Measurements from ENCODE around the gene GPRC5D. TPM values are rescaled to one million over a fixed set of nuclear protein-coding genes. Genes with fewer than 3 reads are reported as not detected.

GPRC5D gene
- total RNA-seq, 4 donors from 2014 or later, result 0.48 TPM; not detected in 3

DNA sequence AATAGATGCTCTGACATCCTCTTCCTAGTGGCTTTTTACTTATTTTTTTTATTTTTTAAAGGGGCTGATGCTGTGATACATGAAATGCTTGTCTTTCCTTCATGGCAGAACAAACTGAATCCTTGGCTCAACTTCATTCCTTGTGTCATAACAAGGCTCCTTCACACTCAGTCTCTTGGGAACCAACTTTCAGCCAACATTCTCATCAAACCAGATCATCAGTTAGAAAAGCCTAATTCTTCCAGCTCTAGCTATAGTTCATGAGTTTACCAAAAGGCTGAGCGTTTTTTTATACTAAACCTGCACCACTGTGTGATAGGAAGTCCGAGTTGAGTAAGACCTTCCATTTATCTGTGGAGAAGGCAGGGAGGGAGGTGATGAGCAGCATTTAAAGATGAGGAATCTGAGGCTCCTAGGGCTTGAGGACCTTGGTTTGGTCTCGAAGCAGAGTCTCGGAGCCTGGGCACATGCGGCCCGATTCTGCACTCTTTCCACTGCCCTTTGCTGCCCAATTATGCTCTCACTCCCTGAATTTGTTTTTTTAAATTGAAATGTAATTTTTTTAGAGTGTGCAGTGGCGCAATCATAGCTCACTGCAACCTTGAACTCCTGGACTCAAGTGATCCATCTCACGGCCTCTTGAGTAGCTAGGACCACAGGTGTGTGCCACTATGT, 8.2 kb downstream of the GPRC5D start:
- Histone ChIP-seq H3K27me3 (no peaks in the 10 kb centered on the region), H3K27ac (no peak overlapping the region), H3K36me3 (no peaks in the 10 kb centered on the region), H3K4me3 (no peak overlapping the region), H3K9me3 (no peaks in the 10 kb centered on the region), H3K4me1 (no peaks in the 10 kb centered on the region)
- TF ChIP-seq EP300 (IDR thresholded peaks at IDR 0.05; ENCODE audit: low read depth) (no peak), POLR2AphosphoS5 (IDR thresholded peaks at IDR 0.05) (no peak), POLR2A (IDR thresholded peaks at IDR 0.05) (no peak)
- TF ChIP-seq, protein P1, sequence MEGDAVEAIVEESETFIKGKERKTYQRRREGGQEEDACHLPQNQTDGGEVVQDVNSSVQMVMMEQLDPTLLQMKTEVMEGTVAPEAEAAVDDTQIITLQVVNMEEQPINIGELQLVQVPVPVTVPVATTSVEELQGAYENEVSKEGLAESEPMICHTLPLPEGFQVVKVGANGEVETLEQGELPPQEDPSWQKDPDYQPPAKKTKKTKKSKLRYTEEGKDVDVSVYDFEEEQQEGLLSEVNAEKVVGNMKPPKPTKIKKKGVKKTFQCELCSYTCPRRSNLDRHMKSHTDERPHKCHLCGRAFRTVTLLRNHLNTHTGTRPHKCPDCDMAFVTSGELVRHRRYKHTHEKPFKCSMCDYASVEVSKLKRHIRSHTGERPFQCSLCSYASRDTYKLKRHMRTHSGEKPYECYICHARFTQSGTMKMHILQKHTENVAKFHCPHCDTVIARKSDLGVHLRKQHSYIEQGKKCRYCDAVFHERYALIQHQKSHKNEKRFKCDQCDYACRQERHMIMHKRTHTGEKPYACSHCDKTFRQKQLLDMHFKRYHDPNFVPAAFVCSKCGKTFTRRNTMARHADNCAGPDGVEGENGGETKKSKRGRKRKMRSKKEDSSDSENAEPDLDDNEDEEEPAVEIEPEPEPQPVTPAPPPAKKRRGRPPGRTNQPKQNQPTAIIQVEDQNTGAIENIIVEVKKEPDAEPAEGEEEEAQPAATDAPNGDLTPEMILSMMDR (IDR thresholded peaks at IDR 0.05), result no peak
- intact Hi-C loops (cut with DNase I; ENCODE audit: low total_unique reads), result no loop called here
- no peak for DNase-seq
- 85 to 88% methylated on average over 2 to 8 of the region's 8 CpGs for WGBS, 2 donors (ENCODE audit: low coverage in 1 of 2)
- in situ Hi-C loops (cut with MboI; ENCODE audit: low pct_ligation_motif_present in 1 of 4, low pct_unique_long_range_greater_than_20kb in 1 of 4, low sequenced_read_pairs in 3 of 4), result no loop called here

DNA sequence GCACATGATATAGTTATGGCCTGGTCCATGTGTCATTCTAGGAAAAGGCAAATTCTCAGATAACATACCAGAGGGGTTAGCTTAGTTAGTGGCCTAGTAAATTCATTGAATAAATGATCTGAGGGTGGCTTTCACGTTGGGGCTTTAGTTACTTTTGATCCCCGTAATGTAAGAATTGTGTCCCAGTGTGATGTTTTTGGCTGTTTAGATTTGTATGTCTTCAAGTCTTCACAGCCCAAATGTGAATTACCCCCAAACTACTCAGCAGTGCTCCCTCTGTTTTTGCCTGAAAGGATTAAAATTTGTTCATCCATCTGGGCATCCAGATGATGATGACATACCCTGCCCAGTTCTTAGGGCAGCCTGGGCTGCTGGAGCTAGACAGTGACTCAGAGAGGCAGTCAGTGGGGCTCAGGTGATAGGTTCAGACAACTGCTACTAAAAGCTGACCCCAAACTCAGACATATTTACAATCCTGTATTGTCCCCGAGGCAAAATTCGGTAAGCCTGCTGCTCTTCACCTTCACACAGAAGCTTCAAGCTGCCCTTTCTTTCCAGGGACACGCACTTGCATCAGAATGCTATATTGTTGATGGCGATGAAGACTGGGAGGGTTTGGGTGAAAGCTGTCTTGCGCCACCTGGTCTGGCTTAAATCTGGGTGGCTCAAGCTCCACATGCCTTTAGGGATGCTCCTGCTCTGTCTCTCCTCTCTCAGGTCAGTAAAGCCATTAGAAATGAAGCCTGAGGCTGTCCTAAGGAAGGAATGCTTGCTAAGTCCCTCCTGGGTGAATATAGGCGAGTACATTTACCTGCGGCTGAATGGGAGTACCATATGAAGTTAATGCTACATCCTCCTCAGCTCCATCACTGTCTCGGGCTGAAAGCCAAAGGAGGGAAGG, 10.3 kb downstream of the GPRC5D start:
- no peaks in the 10 kb centered on the region for H3K36me3 ChIP-seq
- H3K27ac ChIP-seq, result no peak overlapping the region
- H3K9me3 ChIP-seq, result no peaks in the 10 kb centered on the region
- TF ChIP-seq EP300 (IDR thresholded peaks at IDR 0.05; ENCODE audit: low read depth) (no peak), POLR2AphosphoS5 (IDR thresholded peaks at IDR 0.05) (no peak), POLR2A (IDR thresholded peaks at IDR 0.05) (no peak)
- TF ChIP-seq, protein P1 (IDR thresholded peaks at IDR 0.05), result no peak
- no peak overlapping the region for H3K4me3 ChIP-seq
- DNase-seq, result no peak
- no peaks in the 10 kb centered on the region for H3K4me1 ChIP-seq
- in situ Hi-C loops (cut with MboI; ENCODE audit: low pct_ligation_motif_present in 1 of 4, low pct_unique_long_range_greater_than_20kb in 1 of 4, low sequenced_read_pairs in 3 of 4), result no loop called here
- intact Hi-C loops (cut with DNase I; ENCODE audit: low total_unique reads), result no loop called here
- no peaks in the 10 kb centered on the region for H3K27me3 ChIP-seq
- WGBS, 2 donors (ENCODE audit: low coverage in 1 of 2), result 87 to 93% methylated on average over 3 to 10 of the region's 10 CpGs

DNA sequence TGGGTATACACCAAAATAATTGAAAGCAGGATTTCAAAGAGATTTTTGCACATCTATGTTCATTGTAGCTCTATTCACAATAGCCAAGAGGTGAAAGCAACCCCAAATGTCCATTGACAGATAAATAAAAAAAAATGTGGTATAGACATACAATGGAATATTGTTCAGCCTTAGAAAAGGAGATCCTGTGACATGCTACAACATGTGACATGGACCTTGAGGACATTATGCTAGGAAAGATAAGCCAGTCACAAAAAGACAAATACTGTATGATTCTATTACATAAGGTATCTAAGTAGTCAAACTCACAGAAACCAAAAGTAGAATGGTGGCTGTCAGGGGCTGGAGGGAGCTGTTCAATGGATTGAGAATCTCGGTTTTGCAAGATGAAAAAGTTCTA, 12.1 kb downstream of the GPRC5D start:
- Histone ChIP-seq H3K27ac (no peak overlapping the region), H3K36me3 (no peaks in the 10 kb centered on the region), H3K4me3 (no peak overlapping the region), H3K27me3 (no peaks in the 10 kb centered on the region), H3K4me1 (no peaks in the 10 kb centered on the region), H3K9me3 (no peaks in the 10 kb centered on the region)
- no peak for TF ChIP-seq EP300 (IDR thresholded peaks at IDR 0.05; ENCODE audit: low read depth)
- TF ChIP-seq POLR2AphosphoS5 (IDR thresholded peaks at IDR 0.05), result no peak
- TF ChIP-seq POLR2A (IDR thresholded peaks at IDR 0.05), result no peak
- TF ChIP-seq, protein P1 (IDR thresholded peaks at IDR 0.05), result no peak
- in situ Hi-C loops (cut with MboI; ENCODE audit: low pct_ligation_motif_present in 1 of 4, low pct_unique_long_range_greater_than_20kb in 1 of 4, low sequenced_read_pairs in 3 of 4), result no loop called here
- WGBS, 2 donors (ENCODE audit: low coverage in 1 of 2), result 87 to 100% methylated on average over 1 of the region's 1 CpG
- no peak for DNase-seq
- intact Hi-C loops (cut with DNase I; ENCODE audit: low total_unique reads), result no loop called here

DNA sequence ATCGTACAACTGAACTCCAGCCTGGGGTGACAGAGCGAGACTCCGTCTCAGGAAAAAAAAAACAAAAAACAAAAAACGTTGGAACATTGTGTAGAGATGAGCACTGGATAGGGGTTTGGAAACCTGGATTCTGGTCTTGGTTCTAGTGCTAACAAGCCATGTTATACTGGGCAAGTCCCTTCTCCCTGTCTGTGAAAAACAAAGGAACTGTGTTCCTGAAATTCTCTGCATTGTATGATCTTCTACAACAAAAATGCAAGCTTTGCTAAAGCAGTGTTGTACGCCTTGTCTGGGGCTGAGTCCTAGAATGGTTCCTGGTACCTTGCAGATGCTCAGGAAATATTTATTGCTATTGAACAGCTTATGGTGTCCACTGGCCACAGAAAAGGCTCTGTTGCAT, 13.4 kb downstream of the GPRC5D start:
- intact Hi-C loops (cut with DNase I; ENCODE audit: low total_unique reads) (no loop called here), in situ Hi-C loops (cut with MboI; ENCODE audit: low pct_ligation_motif_present in 1 of 4, low pct_unique_long_range_greater_than_20kb in 1 of 4, low sequenced_read_pairs in 3 of 4) (no loop called here)
- TF ChIP-seq POLR2A (IDR thresholded peaks at IDR 0.05), result no peak
- TF ChIP-seq, protein P1 (IDR thresholded peaks at IDR 0.05), result no peak
- Histone ChIP-seq H3K9me3 (no peaks in the 10 kb centered on the region), H3K27me3 (no peaks in the 10 kb centered on the region), H3K36me3 (no peaks in the 10 kb centered on the region), H3K4me1 (no peaks in the 10 kb centered on the region), H3K27ac (no peak overlapping the region), H3K4me3 (no peak overlapping the region)
- WGBS, 2 donors (ENCODE audit: low coverage in 1 of 2), result 87 to 90% methylated on average over 4 to 5 of the region's 5 CpGs
- DNase-seq, result no peak
